GM19351 (cell line): ENCODE results near the gene ALKBH7.
"Not testable (repeated sequence)": the region's sequence is repeated elsewhere in the genome, so short reads cannot be mapped to it uniquely, and the experiment has no call there.

Source experiments
- ATAC-seq: cut with Tn5 transposase; IDR thresholded peaks from one replicate; pipeline ENCODE4 v1.9.1; 2021; ENCODE audit warnings: mild to moderate bottlenecking, moderate library complexity; ENCODE audit not compliant: unreplicated experiment

ALKBH7 gene

GRCh38 chr19:6400062-6400944 lies 27.7 kb downstream of the ALKBH7 start:
- ATAC-seq, result not testable (repeated sequence)

GRCh38 chr19:6402058-6402457 lies 29.5 kb downstream of the ALKBH7 start:
- no peak for ATAC-seq

DNA sequence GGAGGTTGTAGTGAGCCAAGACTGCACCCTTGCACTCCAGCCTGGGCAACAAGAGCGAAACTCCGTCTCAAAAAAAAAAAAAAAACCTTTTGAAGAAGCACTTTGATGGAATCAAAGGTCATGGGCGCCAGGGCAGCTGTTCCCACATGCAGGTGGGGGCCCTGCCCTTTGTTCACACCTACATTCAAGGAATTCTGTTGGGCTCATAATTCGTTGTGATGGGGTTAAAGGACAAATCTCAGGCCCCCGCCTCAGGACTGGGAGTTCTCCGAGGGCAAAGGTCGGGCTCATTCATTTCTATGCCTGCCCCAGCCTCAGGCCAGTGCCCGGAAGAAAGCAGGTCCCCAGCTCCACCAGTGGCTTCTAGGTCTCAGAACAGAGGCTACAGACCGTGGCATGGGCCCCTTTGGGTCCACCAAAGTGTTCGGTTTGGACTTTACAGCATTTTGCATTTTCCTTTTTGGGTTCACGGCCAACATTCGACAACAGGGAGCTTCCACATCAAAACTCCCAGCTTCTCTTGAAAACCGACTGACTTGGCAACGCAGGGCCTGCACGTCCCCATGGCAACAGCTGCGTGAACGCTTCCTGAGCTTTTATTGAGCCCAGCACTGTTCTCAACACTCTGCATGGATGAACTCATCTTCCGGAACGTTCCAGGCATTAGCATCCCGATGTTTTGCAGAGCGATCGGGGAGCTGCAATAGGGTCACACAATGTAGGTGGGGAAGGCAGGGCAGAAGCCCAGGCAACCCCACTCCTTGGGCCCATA lies 30.4 kb downstream of the ALKBH7 start:
- no peak for ATAC-seq

DNA sequence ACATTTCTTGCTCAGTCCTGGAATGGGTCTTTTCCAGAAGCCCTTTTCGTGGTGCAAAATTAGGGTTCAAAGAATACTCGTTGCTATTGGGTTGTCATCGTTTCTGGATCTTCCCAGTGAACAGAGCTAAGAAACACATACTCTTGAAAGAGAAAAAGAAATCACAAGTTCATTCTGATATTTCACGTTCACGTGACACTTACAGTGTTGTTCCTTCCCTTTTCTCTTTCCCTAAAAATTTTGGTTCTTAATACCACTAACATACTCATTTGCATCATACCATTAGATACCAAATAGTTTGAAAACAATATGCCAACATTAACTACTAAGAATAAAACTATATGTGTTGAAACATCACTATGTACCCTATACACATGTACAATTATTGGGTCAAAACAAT lies 33.8 kb downstream of the ALKBH7 start:
- no peak for ATAC-seq

GRCh38 chr19:6409346-6409745 lies 36.8 kb downstream of the ALKBH7 start:
- no peak for ATAC-seq

DNA sequence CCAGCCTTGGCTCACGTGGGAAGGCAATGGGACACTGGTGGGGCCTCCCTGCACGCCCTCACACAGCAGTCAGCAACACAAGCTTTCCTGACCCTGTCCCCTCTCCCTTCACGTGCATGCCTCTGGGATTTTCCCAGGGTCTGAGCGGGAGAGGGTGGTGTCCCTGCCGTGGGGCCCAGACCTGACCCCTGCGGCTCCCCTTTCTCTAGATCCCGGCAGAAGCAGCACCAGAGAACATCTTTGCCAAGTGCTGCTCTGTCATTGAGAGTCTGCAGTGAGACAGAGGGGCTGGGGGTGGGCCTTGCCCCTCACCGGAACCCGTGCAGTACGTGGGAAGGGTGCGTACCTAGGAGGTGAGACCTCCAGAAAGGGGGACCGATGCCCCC lies 39.5 kb downstream of the ALKBH7 start:
- no peak for ATAC-seq

- no peak for ATAC-seq
These were observed 40.0 kb downstream of the ALKBH7 start for GRCh38 chr19:6412447-6413091.

GRCh38 chr19:6413291-6413690 lies 40.7 kb downstream of the ALKBH7 start:
- ATAC-seq, result no peak

- ATAC-seq, result no peak
These were observed 41.4 kb downstream of the ALKBH7 start for GRCh38 chr19:6413721-6414643.

GRCh38 chr19:6414793-6415590 lies 42.4 kb downstream of the ALKBH7 start:
- no peak for ATAC-seq

GRCh38 chr19:6415591-6416190 lies 43.1 kb downstream of the ALKBH7 start:
- ATAC-seq, result no peak

DNA sequence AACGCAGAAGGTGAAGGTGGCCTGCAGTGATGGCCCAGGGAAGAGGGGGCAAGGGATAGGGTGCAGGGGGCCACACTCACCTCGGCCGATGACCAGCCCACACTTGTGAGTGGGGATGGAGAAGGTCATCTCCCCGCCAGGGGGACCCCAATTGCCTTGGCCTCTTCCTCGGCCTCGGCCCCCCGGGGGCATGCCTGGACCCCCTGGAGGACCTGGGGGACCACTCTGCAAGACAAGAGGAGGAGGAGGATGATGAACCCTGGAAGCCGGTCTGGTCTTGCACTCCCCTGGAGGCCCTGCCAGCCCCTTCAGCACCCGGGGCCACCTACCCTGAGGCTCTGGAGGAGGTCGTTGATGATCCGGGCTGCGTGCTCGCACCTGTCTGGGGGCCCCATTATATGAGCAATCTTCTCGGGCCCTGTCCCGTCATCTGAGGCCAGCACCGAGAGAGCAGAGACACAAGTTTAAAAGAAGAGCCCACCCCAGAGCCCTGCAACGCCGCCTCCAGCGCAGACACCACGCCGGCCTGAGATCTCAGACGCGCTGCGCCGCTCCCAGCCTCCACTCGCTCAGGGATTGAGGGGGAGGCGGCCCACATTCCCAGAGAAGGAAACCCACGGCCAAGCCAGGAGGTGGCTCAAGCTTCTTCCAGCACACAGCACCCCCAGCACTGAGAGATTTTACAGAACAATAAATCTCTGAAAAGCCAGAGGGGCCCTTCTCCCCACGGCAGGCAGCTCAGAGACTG lies 44.2 kb downstream of the ALKBH7 start:
- no peak for ATAC-seq

DNA sequence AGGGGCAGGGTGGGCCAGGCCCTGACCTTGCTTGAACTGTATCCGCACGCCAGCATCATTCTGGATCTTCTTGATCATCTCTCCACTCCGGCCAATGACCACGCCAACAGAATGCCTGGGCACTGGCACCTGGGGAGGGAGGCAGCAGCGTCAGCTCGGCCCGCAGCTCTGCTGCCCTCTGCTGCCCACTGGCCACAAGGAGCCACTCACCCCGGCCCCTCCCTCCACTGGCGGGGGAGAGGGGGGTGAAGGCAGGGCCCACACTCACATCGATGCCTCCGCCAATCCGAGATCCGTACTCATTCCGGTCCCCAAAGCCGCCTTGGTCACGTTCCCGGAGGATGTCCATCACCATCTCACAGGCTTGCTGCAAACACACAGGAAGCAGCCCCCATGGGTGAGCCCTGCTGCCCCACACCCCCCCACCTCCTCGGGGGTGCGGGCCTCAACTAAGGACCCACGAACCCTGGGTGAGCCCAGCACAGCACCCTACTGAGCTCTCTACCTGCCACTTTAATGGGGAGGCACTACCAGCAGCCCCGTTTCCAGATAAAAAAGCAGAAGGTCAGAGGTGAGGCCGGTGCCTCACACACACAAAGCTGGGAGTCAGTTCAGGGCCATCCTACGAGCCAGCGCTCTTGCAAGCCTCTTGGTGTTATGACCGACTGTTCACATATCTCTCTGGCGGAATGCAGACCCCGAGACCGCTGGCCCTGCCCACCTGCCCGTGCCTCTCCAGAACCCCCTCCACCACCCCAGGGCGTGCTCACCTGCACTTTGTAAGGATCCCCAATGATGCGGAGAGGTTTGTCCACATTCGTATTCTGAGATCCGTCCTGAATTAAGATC lies 45.3 kb downstream of the ALKBH7 start:
- ATAC-seq, result no peak

DNA sequence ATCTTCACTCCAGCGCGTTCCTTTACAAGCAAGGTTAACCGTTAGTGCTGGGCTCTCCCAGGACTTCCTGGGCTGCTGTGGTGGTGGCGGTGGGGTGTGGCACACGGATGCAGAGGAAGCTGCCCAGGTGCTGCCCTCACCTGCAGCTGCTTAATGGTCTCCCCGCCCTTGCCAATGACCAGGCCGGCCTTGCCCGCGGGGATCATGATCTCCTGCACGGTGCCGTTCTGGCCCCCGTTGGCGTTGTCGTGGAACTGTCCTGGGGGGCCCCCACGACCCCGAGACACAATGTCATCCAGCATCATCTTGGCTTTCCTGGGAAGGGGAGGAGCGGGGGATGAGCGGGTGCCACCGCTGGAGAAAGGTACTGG lies 46.0 kb downstream of the ALKBH7 start:
- no peak for ATAC-seq

- ATAC-seq, result no peak
These were observed 48.8 kb downstream of the ALKBH7 start for GRCh38 chr19:6421075-6422014.

DNA sequence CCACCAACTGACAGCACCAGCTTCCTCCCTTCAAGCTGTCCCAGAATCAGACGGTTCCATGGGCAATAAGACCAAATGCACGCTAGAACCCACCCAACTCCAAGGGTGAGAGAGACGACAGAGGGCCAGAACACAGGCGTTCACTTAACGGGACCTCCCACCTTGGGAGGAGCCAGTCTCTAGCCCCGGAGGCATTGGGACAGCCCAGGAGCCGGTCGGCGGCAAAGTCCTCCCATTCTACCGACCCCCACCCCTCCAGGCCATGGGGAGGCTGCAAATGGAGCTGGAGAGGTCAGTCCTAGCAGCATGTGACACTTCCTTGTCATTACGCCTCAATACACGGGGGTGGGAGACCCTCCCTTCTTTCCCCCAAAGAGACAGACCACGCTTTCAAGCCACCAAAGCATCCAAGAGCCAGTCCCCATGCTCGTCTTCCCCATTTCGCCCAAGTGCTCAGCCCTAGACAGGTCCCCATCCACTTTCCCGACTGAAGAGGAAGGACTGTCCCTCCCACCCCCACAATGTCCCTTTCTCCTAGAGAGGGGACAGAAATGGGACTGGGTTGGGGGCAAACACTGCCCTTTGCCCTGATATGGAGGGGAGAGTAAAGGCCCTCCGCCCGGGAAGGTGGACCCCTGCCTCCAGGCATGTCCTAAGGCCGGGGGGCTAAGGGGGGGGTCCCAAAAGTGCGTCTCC lies 51.1 kb downstream of the ALKBH7 start:
- no peak for ATAC-seq
